ENCODE measurements around the gene SEC61A1. TPM values are rescaled to one million over a fixed set of nuclear protein-coding genes. Genes with fewer than 3 reads are reported as not detected.

Gene SEC61A1
- total and polyA plus RNA-seq, 4 donors = 80.4 to 295 (median 147) TPM

GRCh38 chr3:128006061-128007032, 45.9 kb upstream of the SEC61A1 start:
- no peak for DNase-seq (ENCODE audit: low spot score)
- Histone ChIP-seq H3K36me3 (ENCODE audit: control insufficient read depth in 4 of 4, insufficient read depth in 3 of 4, low read depth in 1 of 4, low read length in 3 of 4) (no peaks in the 10 kb centered on the region), H3K27me3 (ENCODE audit: control insufficient read depth in 4 of 4, insufficient read depth in 4 of 4, low read length in 3 of 4) (no peaks in the 10 kb centered on the region), H3K27ac (ENCODE audit: low read depth in 1 of 2, low read length in 2 of 2) (no peak overlapping the region), H3K9me3 (ENCODE audit: control insufficient read depth in 4 of 4, low read length in 3 of 4) (no peaks in the 10 kb centered on the region), H3K9ac (ENCODE audit: low read depth in 1 of 2, low read length in 2 of 2) (no peak overlapping the region), H3K4me1 (ENCODE audit: control insufficient read depth in 4 of 4, insufficient read depth in 4 of 4, low read length in 3 of 4) (peaks cover 4 to 32% (median 24%) of the 10 kb centered on the region in 4 donors), H3K4me3 (ENCODE audit: low read depth in 1 of 3, low read length in 3 of 3) (no peak overlapping the region)
- TF ChIP-seq GABPA (IDR thresholded peaks at IDR 0.05 in 1 of 2, conservative IDR thresholded peaks at IDR 0.05 in 1 of 2) = no peak
- WGBS = 70% methylated on average over 30 of the region's 30 CpGs

DNA sequence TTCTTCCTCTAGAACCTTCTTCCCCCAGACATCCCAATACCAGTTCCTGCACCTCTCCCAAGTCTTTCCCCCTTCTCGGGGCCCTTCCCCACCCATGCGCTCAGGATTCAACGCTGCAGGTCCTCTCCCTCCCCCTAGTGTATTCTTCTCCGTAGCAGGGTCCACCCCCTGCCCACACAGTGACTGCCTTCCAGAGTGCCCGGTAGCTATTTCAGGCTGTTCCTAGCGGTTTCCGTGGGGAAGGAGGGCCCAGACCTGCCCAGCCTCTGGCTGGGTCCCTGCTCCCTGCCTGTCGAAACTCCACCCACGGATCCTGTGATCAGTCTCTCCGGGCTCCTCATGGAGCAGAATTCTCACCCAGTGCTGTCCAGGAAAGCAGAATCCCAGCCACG, 45.2 kb upstream of the SEC61A1 start:
- H3K36me3 ChIP-seq (ENCODE audit: control insufficient read depth in 4 of 4, insufficient read depth in 3 of 4, low read depth in 1 of 4, low read length in 3 of 4) = no peaks in the 10 kb centered on the region
- no peak overlapping the region for H3K27ac ChIP-seq (ENCODE audit: low read depth in 1 of 2, low read length in 2 of 2)
- no peak overlapping the region for H3K4me3 ChIP-seq (ENCODE audit: low read depth in 1 of 3, low read length in 3 of 3)
- H3K9ac ChIP-seq (ENCODE audit: low read depth in 1 of 2, low read length in 2 of 2) = no peak overlapping the region
- no peaks in the 10 kb centered on the region for H3K27me3 ChIP-seq (ENCODE audit: control insufficient read depth in 4 of 4, insufficient read depth in 4 of 4, low read length in 3 of 4)
- H3K9me3 ChIP-seq (ENCODE audit: control insufficient read depth in 4 of 4, low read length in 3 of 4) = no peaks in the 10 kb centered on the region
- 72% methylated on average over 11 of the region's 11 CpGs for WGBS
- no peak for DNase-seq (ENCODE audit: low spot score)
- peaks cover 5 to 36% (median 26%) of the 10 kb centered on the region in 4 donors for H3K4me1 ChIP-seq (ENCODE audit: control insufficient read depth in 4 of 4, insufficient read depth in 4 of 4, low read length in 3 of 4)
- no peak for TF ChIP-seq FOXA1 (IDR thresholded peaks at IDR 0.05)
- TF ChIP-seq, protein P1, sequence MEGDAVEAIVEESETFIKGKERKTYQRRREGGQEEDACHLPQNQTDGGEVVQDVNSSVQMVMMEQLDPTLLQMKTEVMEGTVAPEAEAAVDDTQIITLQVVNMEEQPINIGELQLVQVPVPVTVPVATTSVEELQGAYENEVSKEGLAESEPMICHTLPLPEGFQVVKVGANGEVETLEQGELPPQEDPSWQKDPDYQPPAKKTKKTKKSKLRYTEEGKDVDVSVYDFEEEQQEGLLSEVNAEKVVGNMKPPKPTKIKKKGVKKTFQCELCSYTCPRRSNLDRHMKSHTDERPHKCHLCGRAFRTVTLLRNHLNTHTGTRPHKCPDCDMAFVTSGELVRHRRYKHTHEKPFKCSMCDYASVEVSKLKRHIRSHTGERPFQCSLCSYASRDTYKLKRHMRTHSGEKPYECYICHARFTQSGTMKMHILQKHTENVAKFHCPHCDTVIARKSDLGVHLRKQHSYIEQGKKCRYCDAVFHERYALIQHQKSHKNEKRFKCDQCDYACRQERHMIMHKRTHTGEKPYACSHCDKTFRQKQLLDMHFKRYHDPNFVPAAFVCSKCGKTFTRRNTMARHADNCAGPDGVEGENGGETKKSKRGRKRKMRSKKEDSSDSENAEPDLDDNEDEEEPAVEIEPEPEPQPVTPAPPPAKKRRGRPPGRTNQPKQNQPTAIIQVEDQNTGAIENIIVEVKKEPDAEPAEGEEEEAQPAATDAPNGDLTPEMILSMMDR (IDR thresholded peaks at IDR 0.05; ENCODE audit: low read depth, low read length, missing input control) = no peak
- TF ChIP-seq, protein P2, sequence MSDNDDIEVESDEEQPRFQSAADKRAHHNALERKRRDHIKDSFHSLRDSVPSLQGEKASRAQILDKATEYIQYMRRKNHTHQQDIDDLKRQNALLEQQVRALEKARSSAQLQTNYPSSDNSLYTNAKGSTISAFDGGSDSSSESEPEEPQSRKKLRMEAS (IDR thresholded peaks at IDR 0.05) = no peak
- no peak for TF ChIP-seq EGR1 (IDR thresholded peaks at IDR 0.05; ENCODE audit: low read depth in 2 of 2)
- TF ChIP-seq FOXA2 (IDR thresholded peaks at IDR 0.05) = no peak
- no peak for TF ChIP-seq SP1 (IDR thresholded peaks at IDR 0.05)
- TF ChIP-seq HNF4G (IDR thresholded peaks at IDR 0.05) = no peak
- TF ChIP-seq TAF1 (conservative IDR thresholded peaks at IDR 0.05) = no peak

DNA sequence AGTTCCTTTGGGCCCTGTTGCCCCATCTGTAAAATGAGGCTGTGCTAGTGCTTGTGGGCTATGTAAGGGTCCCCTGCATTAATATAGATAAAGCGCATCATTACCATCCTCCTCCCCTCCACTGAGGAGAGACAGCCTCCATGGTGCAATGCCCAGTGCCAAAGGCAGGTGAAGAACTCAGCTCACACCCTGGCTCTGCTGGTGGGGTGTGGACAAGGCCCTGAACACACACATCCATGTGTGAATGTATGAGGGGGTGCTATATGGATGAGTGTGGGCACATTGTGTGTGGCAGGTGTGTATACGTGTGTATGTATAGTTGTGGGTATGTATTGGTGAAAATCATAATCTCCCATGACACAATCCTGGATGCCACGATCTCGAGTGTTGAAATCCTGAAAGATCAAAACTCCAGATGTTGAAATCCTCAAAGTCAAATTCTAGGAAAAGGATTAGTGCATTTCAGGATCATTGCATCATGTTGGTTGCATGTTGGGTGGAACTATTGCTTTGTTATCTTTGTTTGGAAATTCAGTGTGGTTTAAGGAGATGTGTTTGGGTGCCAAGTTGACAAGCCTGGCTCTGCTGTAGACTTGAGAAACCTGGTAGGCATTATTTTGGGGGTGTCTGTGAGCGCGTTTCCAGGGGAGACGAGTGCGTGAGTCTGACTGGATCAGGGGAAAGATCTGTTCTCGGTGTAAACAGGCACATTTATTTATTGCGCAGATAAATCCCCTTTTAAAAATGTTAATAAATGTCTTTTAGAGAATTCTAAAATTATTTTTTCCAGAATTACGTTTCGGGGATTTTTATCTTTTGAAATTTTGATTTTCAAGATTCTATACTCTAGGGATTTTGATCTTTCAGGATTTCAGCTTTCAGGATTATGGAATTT, 42.0 kb upstream of the SEC61A1 start:
- peaks cover 5 to 34% (median 27%) of the 10 kb centered on the region in 4 donors for H3K4me1 ChIP-seq (ENCODE audit: control insufficient read depth in 4 of 4, insufficient read depth in 4 of 4, low read length in 3 of 4)
- DNase-seq (ENCODE audit: low spot score) = no peak
- H3K9me3 ChIP-seq (ENCODE audit: control insufficient read depth in 4 of 4, low read length in 3 of 4) = no peaks in the 10 kb centered on the region
- WGBS = 54% methylated on average over 12 of the region's 12 CpGs
- H3K36me3 ChIP-seq (ENCODE audit: control insufficient read depth in 4 of 4, insufficient read depth in 3 of 4, low read depth in 1 of 4, low read length in 3 of 4) = no peaks in the 10 kb centered on the region
- H3K4me3 ChIP-seq (ENCODE audit: low read depth in 1 of 3, low read length in 3 of 3) = peak overlapping the region in 1 of 3 donors; percentile 42
- no peaks in the 10 kb centered on the region for H3K27me3 ChIP-seq (ENCODE audit: control insufficient read depth in 4 of 4, insufficient read depth in 4 of 4, low read length in 3 of 4)
- H3K27ac ChIP-seq (ENCODE audit: low read depth in 1 of 2, low read length in 2 of 2) = peak overlapping the region; percentile 66 to 70
- peak overlapping the region in 1 of 2 donors; percentile 44 for H3K9ac ChIP-seq (ENCODE audit: low read depth in 1 of 2, low read length in 2 of 2)
- TF ChIP-seq RXRA (IDR thresholded peaks at IDR 0.05) (peak; percentile 90 to 98), JUND (IDR thresholded peaks at IDR 0.05) (peak; percentile 91 to 97), HNF4G (IDR thresholded peaks at IDR 0.05) (peak; percentile 88), RAD21 (IDR thresholded peaks at IDR 0.05) (peak; percentile 56 to 65), YY1 (IDR thresholded peaks at IDR 0.05) (peak; percentile 82), EGR1 (IDR thresholded peaks at IDR 0.05; ENCODE audit: low read depth in 2 of 2) (peak in 1 of 2 donors; percentile 82), ZBTB33 (IDR thresholded peaks at IDR 0.05) (peak; percentile 90), GABPA (IDR thresholded peaks at IDR 0.05 in 1 of 2, conservative IDR thresholded peaks at IDR 0.05 in 1 of 2) (peak in 1 of 2 donors; percentile 59), HNF4A (conservative IDR thresholded peaks at IDR 0.05) (peak; percentile 96 to 97), TAF1 (conservative IDR thresholded peaks at IDR 0.05) (no peak), FOXA2 (IDR thresholded peaks at IDR 0.05) (peak; percentile 53), ATF3 (IDR thresholded peaks at IDR 0.05) (peak; percentile 98), NR2F2 (IDR thresholded peaks at IDR 0.05) (peak; percentile 65)
- TF ChIP-seq, protein P2 (IDR thresholded peaks at IDR 0.05) = peak; percentile 75
- TF ChIP-seq, protein P1 (IDR thresholded peaks at IDR 0.05; ENCODE audit: low read depth, low read length, missing input control) = peak; percentile 14
